CD4-positive, alpha-beta T cell treated with Interleukin-15 for 1 hour (primary cell): Measurements from ENCODE around the gene SULT1A1.
"Not testable (repeated sequence)": the region's sequence is repeated elsewhere in the genome, so short reads cannot be mapped to it uniquely, and the experiment has no call there.

Experiments used
- DNase-seq: peaks from one replicate; pipeline ENCODE4 v3.0.0-alpha.2; 2020

The SULT1A1 gene

DNA sequence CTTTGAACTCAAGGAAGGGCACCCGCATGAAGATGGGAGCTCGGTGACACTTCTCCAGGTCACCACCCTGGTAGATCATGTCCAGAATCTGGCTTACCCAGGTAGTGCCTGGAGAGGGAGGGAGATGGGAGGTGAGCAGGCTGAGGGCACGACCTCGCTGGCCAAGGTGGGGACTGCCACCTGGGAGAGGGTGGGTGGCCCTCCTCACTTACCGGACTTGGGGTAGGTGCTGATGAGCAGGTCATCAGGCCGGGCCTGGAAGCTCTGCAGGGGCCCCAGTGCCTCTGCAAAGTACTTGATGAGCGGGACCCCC, 1.4 kb downstream of the SULT1A1 start:
- DNase-seq, result not testable (repeated sequence)

DNA sequence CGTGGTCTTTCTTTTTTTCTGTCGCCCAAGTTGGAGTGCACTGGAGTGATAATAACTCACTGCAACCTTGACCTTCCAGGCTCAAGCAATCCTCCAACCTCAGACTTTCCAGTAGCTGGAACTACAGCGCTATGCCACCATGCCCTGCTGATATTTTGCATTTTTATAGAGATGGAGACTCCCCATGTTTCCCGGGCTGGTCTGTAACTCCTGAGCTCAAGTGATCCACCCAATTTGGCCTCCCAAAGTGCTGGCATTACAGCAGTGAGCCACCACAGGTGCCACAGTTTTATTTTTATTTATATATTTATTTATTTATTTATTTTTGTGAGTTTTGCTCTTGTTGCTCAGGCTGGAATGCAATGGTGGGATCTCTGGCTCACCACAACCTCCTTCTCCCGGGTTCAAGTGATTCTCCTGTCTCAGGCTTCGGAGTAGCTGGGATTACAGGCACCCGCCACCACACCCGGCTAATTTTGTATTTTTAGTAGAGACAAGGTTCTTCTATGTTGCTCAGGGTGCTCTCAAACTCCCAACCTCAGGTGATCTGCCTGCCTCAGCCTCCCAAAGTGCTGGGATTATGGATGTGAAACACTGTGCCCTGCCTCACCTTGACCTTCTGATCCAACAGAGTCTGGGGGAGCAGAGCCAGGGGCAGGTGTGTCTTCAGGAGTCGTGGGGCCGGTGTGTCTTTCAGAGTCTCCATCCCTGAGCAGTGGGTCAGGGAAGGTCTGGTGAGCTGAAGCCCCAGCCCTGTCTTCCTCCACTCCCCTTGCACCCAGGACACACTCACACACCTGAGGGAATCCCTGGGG, 2.0 kb downstream of the SULT1A1 start:
- not testable (repeated sequence) for DNase-seq

DNA sequence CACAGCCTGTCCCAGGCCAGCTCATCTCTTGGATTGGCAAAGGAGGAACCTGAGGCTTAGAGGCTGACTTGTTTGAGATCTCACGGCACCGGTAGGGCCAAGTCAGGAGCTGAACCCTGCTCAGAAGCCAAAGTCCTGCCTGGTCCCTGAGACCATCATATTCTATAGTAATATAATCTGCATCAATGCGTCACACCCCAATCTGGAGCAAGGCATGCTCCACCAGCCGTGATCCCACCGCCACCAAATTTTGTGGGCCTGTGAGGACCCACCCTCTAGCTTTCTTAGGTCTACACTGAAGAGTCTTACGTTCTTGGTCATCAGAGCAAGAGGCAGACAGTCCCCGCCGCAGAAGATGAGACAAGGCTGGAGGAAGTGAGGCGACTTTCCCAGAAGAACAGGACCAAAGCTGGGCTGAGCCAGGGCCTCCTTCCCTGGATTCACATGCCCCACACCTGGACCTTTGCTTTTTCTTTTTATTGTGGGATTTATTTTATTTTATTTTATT, 2.7 kb downstream of the SULT1A1 start:
- DNase-seq, result no peak

DNA sequence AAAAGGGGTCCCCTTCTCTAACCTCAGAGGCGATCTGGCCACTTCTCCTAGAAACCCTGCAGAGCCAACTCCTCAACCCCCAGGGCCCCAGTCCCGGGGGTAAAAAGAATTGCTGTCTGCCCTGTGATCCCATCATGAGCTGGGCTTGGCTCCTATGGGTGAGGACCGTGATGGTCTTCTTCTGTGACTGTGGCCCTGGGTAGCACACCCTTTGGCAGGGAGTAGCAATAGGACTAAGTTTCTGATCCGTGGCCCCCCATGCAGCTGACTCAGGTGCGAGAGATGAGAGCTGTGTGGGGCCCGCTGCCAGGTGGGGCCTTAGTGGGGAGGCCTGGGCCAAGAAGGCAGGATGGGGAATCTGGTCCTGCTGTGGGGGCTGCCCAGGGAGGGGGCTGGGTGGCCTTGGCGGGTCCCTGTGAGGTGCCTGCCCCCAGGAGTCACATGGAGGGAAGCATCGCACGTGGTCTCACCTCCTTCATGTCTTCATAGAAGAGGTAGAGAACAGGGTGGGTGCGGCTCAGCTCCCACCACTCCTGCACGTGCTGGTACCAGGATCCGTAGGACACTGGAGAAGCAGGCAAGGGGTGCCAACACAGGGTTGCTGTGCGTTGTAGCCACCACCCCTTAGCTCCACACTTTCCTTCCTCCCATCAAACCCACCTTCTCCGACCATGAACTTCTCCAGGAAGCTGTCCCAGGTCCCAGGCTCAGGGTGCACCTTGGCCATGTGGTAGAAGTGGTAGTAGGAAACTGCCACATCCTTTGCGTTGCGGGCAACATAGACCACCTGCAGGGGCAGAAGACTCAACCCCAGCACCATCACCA, 3.3 kb downstream of the SULT1A1 start:
- no peak for DNase-seq

DNA sequence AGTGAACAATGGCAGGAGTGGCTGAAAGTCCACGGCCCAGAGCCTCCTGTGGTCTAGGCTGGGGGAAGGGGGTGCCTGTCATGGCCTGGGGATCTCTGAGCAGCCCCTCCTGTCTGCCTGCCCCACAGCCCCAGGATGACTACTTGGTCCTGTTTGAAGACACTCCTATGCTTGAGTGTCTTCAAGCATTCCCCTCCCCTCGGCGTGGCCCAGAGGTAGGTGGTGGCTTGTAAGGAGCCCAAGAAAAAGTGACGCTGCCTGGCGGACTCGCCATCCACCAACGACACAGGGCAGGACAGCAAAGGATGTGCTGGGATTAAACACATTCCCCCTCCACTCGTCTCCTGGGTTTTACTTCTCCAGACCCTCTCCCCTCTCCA, 5.7 kb downstream of the SULT1A1 start:
- DNase-seq, result no peak

DNA sequence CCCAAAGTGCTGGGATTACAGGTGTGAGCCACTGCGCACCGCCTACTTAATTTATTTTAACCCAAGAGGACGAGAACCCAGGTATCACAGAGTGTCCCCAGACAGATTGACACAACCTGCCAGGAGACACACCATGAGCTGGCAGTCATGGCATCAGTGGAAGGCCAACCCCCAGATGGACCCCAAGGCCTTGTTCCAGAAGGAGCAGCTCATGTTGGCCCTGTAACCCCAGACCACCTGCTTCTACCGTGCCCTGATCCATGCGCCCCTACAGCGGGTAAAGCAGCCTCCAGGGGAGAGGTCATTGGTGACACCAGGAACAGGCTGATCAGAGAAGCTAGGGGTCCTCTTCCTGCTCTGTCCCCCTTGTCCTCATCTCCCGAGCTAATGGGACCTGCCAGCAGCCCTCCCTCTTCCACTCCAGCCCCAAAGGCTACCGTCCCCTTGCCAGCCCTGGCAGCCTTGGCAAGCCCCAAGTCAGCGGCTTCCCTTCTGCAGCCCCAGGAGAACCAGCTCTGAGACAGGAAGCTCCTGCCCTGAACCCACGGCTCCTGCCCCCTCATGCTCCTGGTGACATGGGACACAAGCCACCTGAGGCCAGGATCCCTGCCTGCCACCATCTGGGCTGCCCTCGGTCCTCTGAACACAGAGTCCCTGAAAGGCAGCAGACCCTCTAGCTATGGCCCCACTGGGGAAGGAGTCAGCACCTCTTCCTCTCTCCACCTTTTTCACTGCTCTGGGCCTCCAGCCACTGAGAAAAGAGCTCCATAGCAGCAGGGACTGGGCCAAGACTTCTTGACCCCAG, 6.3 kb downstream of the SULT1A1 start:
- peak; percentile 12 for DNase-seq

DNA sequence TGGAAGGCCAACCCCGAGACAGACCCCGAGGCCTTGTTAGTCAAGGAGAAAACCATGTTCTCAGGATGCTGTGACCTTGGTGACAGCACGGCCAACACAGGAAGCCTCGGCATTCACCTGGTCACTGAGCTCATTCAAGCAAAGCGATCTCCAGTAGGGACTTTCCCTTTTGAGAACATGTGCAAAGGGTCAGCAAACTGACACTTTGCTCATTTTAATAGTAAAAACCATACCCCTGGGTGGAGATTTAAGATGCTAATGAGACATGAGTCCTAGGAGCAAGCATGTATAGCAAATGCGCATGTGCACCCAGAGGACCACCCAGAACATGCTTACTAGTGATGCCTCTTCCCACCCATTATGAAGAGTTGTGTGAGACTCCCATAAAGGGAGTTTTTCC, 7.3 kb downstream of the SULT1A1 start:
- DNase-seq, result no peak

DNA sequence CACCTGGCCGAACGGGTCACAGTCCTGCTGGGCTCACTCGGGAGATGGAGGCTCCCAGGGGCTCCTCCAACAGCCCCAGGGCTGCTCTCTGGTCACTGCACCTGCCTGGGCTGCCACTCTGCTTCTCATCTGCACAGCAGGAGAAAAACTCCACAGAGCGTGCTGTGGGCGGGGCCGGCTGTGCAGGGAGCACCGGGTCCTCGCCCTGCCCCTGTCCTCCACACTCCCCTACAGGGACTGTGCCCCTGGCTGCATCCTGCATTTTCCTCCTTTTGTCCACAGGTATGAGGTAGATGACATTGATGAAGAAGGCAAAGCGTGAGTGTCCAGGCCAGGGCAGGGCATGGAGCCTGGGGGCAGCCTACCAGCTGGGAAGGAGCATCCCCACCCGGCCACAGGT, 7.8 kb downstream of the SULT1A1 start:
- peak; percentile 4 for DNase-seq

DNA sequence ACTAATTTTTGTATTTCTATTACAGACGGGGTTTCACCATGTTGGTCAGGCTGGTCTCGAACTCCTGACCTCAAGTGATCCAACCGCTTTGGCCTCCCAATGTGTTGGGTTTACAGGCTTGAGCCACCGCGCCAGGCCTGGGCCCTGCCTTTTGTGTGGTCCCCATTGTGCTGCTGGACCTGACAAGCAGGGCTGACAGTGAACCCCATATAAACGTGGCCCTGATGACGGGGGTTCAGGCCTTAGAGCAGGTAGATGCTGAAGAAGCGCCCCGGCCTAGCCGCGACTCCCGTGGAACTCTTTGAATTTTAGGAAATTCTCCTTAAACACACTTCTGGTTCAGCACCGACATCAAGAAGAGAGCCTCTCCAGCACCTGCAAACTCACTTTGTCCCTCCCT, 8.3 kb downstream of the SULT1A1 start:
- peak; percentile 0 for DNase-seq

DNA sequence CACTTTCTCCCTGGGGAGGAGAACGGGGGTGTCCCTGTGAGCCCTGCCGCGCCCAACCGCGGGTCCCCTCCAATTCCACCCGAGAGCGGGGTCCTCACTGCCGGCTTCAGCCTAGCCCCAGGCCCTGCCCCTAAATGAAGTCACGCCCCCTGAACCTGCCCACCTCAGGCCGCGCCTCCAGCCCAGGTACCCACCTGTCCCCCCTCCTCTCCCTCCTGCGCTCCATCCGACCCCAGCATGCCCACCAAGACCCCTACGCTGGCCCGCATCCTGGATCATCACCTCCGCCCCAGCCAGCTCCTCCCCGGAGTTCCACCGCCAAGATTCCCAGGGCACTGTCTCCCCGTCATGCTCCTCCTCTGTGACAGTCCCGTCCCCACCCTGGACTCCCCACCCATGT, 8.9 kb downstream of the SULT1A1 start:
- DNase-seq, result not testable (repeated sequence)

DNA sequence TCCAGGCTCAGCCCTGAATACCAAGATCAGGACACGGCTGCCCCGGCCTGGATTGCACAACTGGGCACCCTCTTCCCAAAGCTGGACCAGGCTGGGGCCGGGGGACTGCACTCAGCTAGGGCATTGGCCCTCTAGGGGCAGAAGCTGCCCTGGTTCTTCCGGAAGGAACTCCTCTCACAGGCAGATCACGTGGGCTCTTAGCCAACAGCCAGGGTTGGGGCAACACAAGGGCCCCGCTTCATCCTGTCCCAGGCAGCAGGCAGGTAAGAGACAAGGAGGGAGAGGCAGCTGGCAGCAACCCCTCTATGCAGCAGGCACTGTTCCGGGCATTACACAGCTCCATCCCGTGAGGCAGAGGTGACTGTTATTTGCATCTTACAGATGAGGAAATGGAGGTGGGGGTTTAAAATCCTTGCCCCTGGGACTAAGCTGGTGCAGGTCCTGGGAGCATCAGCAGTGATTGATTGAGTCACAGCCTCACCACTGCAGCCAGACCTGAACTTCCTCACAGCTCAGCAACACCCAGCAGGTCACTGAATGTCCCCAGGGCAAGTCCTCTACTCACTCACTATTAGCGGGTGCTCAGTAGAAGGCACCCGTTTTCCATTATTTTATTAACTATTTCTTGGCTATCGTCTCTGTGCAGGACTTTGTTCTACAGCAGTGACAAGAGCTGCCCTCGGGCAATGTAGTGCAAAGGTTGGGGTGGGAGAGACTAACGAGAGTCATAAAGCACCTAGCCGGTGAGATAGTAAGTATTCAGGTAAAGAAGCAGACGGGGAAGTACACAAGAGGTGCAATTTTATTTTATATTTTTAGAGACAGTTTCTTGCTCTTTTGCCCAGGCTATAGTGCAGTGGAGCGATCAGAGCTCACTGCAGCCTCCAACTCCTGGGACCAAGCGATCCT, 10.2 kb downstream of the SULT1A1 start:
- not testable (repeated sequence) for DNase-seq

DNA sequence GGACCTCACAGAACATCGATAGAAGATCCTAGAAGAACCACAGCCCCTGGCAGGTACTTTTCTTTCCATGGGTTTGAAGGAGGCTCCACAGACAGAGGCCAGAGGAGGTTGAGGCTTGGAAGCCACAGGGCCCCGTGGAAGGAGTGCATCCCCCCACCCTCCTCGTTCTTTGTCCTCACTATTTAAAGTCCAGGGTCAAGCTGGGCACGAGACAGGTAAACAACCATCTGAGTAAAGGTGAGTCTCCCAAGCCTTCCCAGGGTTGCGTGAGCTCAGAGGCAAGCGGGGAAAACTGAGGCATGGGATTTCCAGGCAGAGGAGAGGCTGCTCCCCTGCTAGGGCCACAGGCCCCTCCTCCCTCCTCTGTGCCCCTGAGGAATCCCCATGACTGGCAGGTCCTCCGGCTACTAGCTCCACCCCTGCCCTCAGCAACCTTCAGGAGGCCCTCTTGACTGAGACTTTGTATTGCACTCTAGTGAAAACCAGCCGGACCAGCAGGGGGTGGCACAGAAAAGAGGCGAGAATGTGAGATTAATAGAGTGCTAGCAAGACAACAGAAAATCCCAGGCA, 12.1 kb downstream of the SULT1A1 start:
- no peak for DNase-seq

DNA sequence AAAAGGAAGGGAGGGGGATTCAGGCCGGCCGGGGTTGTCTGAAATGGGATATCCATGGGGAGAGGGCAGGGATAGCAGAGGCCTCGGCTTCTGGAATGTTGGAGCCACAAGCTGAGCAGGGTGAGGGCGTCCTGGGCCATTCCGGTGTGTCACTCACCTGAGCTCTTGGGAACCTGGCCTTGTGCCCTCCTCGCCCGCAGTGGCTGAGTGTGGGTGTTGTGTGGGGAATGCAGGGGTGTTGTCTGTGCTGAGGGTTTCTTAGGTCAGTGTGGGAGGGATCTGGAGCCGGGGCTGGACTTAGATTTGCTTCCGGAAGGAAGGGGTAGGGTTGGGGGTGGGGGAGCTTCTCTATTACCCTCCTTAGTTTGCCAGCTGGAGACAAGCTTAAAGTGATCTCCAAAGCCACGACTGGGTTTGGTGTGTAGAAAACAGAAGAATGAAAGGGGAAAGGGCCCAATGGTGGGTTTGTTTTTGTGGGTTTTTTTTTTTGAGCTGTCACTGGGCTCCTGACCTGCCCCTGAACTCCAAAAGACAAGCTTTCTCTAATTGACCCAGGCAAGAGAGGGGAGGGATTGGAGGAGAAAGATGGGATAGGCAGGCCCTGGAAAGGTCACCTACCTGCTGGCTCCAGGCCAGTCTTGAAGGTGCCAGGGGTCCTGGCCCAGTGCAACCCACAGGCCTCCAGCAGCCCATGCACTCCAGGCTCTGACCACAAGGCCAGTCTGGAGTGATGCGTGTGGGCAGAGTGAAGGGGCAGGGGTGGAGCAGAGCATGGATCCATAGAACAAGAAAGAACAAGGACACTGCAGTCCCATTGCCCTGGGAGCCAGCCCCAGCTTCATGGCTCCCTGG, 12.8 kb downstream of the SULT1A1 start, which contains the start of gene SULT1A2:
Gene SULT1A2, minus strand, starts transcription at position 211 of the 852 bp plus-strand sequence. CDS start 1,120 bp downstream, outside the sequence.
- DNase-seq, result no peak

DNA sequence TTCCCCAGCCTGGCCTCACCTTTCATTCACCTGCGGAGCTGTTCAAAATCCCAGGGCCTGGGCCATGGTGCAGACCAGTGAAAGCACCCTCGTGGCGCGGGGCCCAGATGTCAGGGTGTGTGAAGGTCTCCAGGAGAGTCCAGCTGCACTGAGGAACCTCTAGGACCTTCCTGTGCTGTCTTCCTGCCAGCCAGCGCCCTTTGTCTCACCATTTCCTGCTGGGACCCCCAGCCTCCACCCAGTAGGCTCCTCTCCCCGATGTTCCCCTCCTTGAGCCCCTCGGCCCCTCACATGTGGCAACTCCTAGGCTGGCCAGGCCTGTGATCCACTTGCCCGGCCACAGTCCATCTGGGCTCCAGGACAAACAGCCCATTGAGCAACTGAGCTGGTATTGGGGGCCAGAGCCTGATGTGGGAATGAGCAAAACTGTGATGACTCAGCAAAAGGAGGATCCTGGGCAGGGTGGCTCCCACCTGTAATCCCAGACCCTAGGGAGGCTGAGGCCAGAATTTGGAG, 13.7 kb downstream of the SULT1A1 start:
- DNase-seq, result no peak

DNA sequence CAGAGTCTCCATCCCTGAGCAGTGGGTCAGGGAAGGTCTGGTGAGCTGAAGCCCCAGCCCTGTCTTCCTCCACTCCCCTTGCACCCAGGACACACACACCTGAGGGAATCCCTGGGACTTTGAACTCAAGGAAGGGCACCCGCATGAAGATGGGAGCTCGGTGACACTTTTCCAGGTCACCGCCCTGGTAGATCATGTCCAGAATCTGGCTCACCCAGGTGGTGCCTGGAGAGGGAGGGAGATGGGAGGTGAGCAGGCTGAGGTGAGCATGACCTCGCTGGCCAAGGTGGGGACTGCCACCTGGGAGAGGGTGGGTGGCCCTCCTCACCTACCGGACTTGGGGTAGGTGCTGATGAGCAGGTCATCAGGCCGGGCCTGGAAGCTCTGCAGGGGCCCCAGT, 14.4 kb downstream of the SULT1A1 start:
- not testable (repeated sequence) for DNase-seq

DNA sequence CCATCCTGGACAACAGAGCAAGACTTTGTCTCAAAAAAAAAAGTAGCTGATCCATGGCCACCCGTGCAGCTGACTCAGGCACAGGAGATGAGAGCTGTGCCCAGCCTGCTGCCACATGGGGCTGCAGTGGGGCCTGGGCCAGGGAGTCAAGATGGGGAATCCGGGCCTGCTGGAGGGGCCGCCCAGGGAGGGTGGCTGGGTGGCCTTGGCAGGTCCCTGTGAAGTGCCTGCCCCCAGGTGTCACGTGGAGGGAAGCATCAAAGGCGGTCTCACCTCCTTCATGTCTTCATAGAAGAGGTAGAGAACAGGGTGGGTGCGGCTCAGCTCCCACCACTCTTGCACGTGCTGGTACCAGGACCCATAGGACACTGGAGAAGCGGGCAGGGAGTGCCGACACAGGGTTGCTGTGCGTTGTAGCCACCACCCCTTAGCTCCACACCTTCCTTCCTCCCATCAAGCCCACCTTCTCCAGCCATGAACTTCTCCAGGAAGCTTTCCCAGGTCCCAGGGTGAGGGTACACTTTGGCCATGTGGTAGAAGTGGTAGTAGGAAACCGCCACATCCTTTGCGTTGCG, 16.8 kb downstream of the SULT1A1 start:
- no peak for DNase-seq

DNA sequence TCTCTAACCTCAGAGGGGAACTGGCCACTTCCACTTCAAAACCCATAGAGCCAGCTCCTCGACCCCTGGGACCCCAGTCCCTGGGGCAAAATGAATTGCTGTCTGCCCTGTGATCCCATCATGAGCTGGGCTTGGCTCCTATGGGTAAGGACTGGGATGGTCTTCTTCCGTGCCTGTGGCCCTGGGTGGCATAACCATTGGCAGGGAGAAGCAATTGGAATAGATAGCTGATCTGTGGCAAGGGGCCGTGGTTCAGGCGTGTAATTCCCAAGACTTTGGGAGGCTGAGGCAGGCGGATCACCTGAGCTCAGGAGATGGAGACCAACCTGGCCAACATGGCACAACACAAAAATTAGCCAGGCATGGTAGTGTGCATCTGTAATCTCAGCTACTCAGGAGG, 17.3 kb downstream of the SULT1A1 start:
- no peak for DNase-seq

DNA sequence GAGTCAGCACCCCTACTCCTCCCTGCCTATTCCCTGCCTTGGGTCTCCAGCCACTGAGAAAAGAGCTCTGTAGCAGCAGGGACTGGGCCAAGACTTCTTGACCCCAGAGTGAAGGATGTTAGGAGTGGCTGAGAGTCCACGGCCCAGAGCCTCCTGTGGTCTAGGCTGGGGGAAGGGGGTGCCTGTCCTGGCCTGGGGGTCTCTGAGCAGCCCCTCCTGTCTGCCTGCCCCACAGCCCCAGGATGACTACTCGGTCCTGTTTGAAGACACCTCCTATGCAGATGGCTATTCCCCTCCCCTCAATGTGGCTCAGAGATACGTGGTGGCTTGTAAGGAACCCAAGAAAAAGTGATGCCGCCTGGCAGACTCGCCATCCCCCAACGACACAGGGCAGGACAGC, 18.5 kb downstream of the SULT1A1 start:
- DNase-seq, result no peak

DNA sequence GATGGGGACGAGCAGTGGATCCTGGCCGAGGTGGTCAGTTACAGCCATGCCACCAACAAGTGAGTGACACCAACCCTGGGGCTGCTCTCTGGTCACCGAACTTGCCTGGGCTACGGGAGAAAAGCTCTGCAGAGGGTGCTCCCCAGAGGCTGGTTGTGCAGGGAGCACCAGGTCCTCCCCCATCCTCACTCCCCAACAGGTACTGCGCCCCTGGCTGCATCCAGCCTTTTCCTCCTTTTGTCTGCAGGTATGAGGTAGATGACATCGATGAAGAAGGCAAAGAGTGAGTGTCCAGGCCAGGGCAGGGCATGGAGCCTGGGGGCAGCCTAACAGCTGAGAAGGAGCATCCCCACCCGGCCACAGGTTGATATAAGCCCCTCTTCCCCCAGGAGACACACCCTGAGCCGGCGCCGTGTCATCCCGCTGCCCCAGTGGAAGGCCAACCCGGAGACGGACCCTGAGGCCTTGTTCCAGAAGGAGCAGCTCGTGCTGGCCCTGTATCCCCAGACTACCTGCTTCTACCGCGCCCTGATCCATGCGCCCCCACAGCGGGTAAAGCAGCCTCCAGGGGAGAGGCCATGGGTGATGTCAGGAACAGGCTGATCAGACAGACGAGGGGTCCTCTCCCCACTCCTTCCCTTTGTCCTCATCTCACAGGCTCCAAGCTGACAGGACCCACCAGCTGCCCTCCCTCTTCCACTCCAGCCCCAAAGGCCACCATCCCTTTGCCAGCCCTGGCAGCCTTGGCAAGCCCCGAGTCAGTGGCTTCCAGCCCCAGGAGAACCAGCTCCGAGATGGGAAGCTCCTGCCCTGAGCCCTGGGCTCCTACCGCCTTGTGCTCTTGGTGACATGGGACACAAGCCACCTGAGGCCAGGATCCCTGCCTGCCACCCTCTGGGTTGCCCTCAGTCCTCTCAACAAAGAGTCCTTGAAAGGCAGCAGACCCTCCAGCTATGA, 19.2 kb downstream of the SULT1A1 start:
- no peak for DNase-seq
